ENCODE results near the gene CPXM2. TPM values are rescaled to one million over a fixed set of nuclear protein-coding genes. Genes with fewer than 3 reads are reported as not detected.

The CPXM2 gene
- total RNA-seq, 1 donor from 2014 or later = not detected

DNA sequence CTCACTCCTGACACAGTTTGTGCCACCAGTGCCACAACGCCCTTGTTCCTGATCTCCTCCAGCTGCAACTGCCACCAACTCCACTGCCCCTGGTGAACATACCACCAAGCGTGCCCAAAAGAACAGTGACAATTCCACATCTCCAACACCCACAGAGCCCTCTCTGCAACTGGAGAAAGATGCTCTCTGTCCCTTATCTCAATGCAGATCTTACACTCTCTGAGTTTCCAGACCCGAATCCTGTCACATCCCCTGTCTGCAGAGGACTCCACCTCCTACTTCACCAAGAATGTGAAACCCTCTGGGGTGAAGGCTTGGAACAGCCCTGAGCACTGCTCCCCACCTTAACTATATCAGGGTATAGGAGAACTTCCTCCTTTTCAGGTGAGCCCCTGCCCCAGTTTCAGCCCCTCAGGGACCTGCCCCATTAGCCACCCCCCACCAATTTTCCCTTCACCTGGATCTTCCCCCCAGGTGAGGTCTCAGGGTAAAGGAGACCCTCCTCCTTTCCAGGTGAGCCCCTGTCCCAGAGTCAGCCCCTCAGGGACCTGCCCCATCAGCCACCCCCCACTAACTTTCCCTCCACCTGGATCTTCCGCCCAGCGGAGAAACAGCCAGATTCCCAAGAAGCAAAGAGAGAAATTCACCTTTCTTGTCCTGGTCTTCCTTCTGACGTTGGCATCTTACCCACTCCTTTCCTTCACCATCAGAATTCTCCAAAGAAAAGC is 55.0 kb downstream of the CPXM2 start:
- TF ChIP-seq CTCF (IDR thresholded peaks at IDR 0.05) = no peak
- Mint-ChIP-seq H3K9me3 (no peaks in the 10 kb centered on the region), H3K4me1 (no peaks in the 10 kb centered on the region), H3K27me3 (peaks cover 24% of the 10 kb centered on the region), H3K27ac (no peak overlapping the region), H3K4me3 (no peak overlapping the region), H3K36me3 (ENCODE audit: low read depth) (no peaks in the 10 kb centered on the region)
- DNase-seq (no peak), ATAC-seq (ENCODE audit: low read depth) (no peak)
- ChIA-PET POLR2A (no interaction called here), CTCF (no interaction called here)
- intact Hi-C loops (cut with micrococcal nuclease) = no loop called here

DNA sequence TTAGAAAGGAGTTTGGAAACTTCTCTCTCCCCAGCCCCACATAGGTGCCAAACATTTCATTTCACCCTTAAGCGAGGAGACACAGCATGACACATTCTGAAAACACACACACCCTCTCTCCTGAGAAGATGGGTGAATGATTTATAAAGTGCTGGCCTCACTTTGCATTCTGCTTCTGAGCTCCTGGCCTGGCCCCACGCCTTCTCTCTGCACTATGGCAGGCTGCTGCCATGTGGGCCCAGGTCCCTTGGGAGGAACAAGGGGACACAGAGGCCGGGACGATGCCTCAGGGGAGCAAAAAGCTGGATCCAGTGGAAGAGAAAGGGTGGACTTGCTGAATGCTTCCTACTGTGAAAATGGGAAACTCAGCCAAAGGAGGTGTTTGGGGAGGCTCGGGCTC is 56.0 kb downstream of the CPXM2 start:
- no peaks in the 10 kb centered on the region for H3K36me3 Mint-ChIP-seq (ENCODE audit: low read depth)

DNA sequence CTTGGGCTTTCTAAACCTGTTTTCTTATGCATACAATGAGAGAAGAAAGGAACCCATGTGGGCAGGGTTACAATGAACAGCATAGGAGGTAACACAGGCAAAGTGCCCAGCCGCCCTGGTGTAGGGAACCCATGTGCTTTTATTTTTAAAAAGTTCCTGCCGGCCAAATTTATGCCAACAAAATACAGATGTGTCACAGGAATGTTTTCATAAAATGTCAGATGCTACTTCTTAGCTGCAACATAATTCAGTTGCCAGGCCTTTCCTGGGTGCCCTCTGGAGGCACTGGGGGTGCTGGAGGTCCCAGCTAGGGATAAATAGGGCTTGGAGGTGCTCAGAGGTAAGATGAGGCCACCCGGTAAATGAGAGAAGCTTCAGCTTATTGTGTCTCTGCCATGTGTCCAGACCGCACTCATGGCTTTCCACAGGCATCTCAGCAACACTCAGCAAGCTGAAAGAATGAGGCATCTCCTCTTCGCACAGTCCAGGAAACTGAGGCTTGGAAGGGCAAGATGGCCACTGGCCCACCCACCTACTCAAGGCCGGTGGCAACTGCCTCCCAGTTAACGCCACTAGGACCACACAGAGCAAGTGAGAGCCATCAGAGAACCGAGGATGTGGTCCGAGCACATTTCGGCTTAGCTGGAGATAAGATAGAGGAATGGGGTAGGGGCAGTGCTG is 58.3 kb downstream of the CPXM2 start:
- ATAC-seq (ENCODE audit: low read depth) = no peak
- Mint-ChIP-seq H3K27ac (no peak overlapping the region), H3K9me3 (peaks cover 3% of the 10 kb centered on the region), H3K4me1 (no peaks in the 10 kb centered on the region), H3K36me3 (ENCODE audit: low read depth) (no peaks in the 10 kb centered on the region), H3K4me3 (no peak overlapping the region), H3K27me3 (peaks cover 35% of the 10 kb centered on the region)
- CTCF ChIA-PET = no interaction called here
- intact Hi-C loops (cut with micrococcal nuclease) = no loop called here
- POLR2A ChIA-PET = no interaction called here
- TF ChIP-seq CTCF (IDR thresholded peaks at IDR 0.05) = no peak
- DNase-seq = no peak

More for the DNA sequence above, 56.0 kb downstream of the CPXM2 start:
- Mint-ChIP-seq H3K4me3 (no peak overlapping the region), H3K27me3 (peaks cover 27% of the 10 kb centered on the region), H3K27ac (no peak overlapping the region), H3K4me1 (no peaks in the 10 kb centered on the region), H3K9me3 (no peaks in the 10 kb centered on the region)
- ChIA-PET CTCF (no interaction called here), POLR2A (no interaction called here)
- intact Hi-C loops (cut with micrococcal nuclease) = no loop called here
- DNase-seq = no peak
- no peak for TF ChIP-seq CTCF (IDR thresholded peaks at IDR 0.05)
- no peak for ATAC-seq (ENCODE audit: low read depth)

- Mint-ChIP-seq H3K9me3 (peaks cover 3% of the 10 kb centered on the region), H3K4me3 (no peak overlapping the region), H3K27ac (no peak overlapping the region), H3K4me1 (no peaks in the 10 kb centered on the region), H3K36me3 (ENCODE audit: low read depth) (no peaks in the 10 kb centered on the region), H3K27me3 (peaks cover 32% of the 10 kb centered on the region)
- ChIA-PET CTCF (no interaction called here), POLR2A (no interaction called here)
- DNase-seq = no peak
- no peak for ATAC-seq (ENCODE audit: low read depth)
- TF ChIP-seq CTCF (IDR thresholded peaks at IDR 0.05) = no peak
- intact Hi-C loops (cut with micrococcal nuclease) = no loop called here
These were observed 60.3 kb downstream of the CPXM2 start for GRCh38 chr10:123831259-123831658.

- no peak for ATAC-seq (ENCODE audit: low read depth)
- ChIA-PET POLR2A (no interaction called here), CTCF (no interaction called here)
- intact Hi-C loops (cut with micrococcal nuclease) = no loop called here
- H3K36me3 Mint-ChIP-seq (ENCODE audit: low read depth) = no peaks in the 10 kb centered on the region
- no peak for TF ChIP-seq CTCF (IDR thresholded peaks at IDR 0.05)
- H3K9me3 Mint-ChIP-seq = peaks cover 6% of the 10 kb centered on the region
- H3K4me1 Mint-ChIP-seq = no peaks in the 10 kb centered on the region
- H3K4me3 Mint-ChIP-seq = no peak overlapping the region
- H3K27me3 Mint-ChIP-seq = peaks cover 33% of the 10 kb centered on the region
- H3K27ac Mint-ChIP-seq = no peak overlapping the region
- DNase-seq = no peak
These were observed 70.5 kb downstream of the CPXM2 start for GRCh38 chr10:123821136-123821535.
